Activated naive CD4-positive, alpha-beta T cell treated with anti-CD3 and anti-CD28 coated beads, Interleukin-2, amount 10 ng/mL, durations not matched to agents 7 days and 5 days (primary cell): ENCODE data around the gene TMEM45A.
"Not testable (repeated sequence)": the region's sequence is repeated elsewhere in the genome, so short reads cannot be mapped to it uniquely, and the experiment has no call there.

Experiments used
- CTCF ChIA-PET: fragments of 350-600 bp; sonication (Branson Sonifier 250); formaldehyde crosslinking; loops from one replicate; lab custom pipeline; 2021; ENCODE audit warnings: antibody characterized with exemption; lab: Charles Lee
- DNase-seq: peaks from one replicate; pipeline ENCODE4 v3.0.0-alpha.2; 2020
- H3K27ac Mint-ChIP-seq: one replicate; pipeline ENCODE4 v1.8.0; 2021; ENCODE audit warnings: mild to moderate bottlenecking, moderate library complexity, mixed read lengths
- H3K27me3 Mint-ChIP-seq: one replicate; pipeline ENCODE4 v1.8.0; 2021; ENCODE audit warnings: mild to moderate bottlenecking, mixed read lengths
- H3K36me3 Mint-ChIP-seq: one replicate; pipeline ENCODE4 v1.8.0; 2021; ENCODE audit warnings: mixed read lengths
- H3K4me1 Mint-ChIP-seq: one replicate; pipeline ENCODE4 v1.8.0; 2021; ENCODE audit warnings: mixed read lengths
- H3K4me3 Mint-ChIP-seq: one replicate; pipeline ENCODE4 v1.8.0; 2021; ENCODE audit warnings: mild to moderate bottlenecking, moderate library complexity, mixed read lengths
- H3K9me3 Mint-ChIP-seq: one replicate; pipeline ENCODE4 v1.8.0; 2021; ENCODE audit warnings: mixed read lengths

TMEM45A gene

DNA sequence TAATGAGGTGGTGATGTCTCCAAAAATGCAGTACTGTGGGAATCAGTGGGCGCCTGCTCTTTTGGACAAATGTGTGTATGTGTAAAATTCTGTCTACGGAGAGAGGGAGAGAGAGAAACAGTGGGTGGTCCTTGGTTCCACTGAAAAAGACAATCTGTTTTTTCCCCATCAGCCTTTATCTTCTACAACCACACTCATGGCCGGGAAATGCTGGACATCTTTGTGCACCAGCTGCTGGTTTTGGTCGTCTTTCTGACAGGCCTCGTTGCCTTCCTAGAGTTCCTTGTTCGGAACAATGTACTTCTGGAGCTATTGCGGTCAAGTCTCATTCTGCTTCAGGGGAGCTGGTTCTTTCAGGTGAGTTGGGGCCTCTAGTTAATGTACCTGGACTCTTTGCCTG lies 65.8 kb downstream of the TMEM45A start:
- CTCF ChIA-PET: no interaction called here
- Mint-ChIP-seq H3K4me1 (peaks cover 3% of the 10 kb centered on the region), H3K27me3 (no peaks in the 10 kb centered on the region), H3K4me3 (no peak overlapping the region), H3K36me3 (no peaks in the 10 kb centered on the region), H3K9me3 (no peaks in the 10 kb centered on the region), H3K27ac (no peak overlapping the region)
- DNase-seq: no peak

DNA sequence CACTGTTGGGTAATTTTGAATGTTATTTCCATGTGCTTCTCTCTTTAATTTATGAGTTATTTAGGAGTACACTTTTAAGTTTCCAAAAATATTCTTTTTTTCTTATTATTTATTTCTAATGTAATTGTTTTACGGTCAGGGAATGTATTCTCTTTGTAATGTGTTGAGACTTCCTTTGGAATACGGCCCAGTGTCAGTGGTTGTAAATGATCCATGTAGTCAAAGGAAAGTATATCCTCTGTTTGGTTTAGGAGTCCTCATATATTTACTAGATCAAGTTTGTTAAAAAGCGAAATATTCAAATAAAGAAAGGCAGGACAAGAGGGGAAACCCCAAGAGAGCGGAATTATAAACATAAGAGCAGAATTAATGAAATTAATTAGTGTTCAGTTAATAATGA lies 68.0 kb downstream of the TMEM45A start:
- Mint-ChIP-seq H3K4me1 (peaks cover 3% of the 10 kb centered on the region), H3K27ac (no peak overlapping the region), H3K27me3 (no peaks in the 10 kb centered on the region), H3K4me3 (no peak overlapping the region), H3K9me3 (no peaks in the 10 kb centered on the region), H3K36me3 (no peaks in the 10 kb centered on the region)
- DNase-seq: no peak
- CTCF ChIA-PET: no interaction called here

DNA sequence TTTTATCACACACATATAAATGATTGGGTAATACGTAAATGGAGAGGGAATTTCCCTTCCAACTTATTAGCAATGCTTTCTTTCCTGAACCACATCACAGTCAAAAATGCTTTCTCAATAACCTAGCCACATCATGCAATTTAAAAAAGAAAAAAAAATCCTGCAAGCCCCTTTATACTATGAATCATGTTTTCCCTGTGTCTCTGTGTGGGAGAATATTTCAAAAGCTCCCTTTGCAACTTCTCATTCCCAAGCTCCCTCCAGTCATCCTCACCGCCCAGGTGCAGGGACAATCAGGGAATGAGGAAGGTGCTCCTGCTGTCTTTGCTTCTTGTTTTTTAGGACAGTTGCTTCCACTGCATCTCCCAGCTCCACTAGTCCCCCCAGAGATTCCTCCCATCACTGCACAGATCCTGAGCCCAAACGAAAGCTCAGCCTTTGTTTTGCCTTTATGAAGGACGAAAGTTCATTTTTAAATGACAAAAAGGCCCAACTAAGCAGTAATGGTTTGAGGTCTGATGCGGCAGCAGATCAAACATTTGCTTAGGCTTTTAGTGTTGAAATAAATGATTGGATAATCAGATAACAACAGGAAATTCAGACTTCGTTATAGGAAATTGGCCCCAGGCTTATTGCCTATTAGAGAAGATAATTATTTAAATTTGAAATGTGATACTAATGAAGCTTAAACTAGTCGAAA lies 69.2 kb downstream of the TMEM45A start:
- no peaks in the 10 kb centered on the region for H3K27me3 Mint-ChIP-seq
- no peak for DNase-seq
- H3K4me3 Mint-ChIP-seq: no peak overlapping the region
- no peaks in the 10 kb centered on the region for H3K9me3 Mint-ChIP-seq
- no peak overlapping the region for H3K27ac Mint-ChIP-seq
- no peaks in the 10 kb centered on the region for H3K36me3 Mint-ChIP-seq
- CTCF ChIA-PET: interaction anchor here (0.6 kb wide), 1 partner anchor 188 kb away, joined by 3 read pairs; no protein-coding TSS in a partner anchor
- H3K4me1 Mint-ChIP-seq: peaks cover 3% of the 10 kb centered on the region

DNA sequence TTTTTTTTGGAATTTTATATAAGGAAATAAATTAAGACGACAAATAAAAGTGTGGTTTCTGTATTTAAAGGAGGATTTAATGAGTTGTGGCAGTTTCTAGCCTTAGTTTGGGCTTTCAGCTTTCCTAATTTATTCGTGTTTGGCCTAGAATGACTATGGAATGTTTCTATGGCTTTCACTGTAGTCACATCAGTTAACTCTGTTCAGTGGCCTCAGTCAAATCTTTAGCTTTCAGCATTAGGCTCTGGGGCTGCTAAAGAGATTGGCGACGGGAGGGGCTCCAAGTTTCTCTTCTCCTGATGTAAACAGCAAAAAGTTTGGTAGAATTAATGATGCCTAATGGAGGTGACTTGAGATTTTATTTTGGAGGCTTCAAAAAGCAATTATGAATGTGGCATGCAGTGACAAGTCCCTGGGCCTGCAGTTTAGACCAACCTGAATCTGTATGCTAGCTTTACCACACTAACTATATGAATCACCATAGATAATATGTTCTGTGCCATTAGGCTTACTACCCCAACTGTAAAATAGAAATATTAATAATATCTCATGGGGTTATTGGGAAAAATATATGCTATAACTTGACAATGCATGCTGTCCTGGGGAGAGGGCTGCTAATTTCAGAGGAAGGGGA lies 69.9 kb downstream of the TMEM45A start:
- H3K4me3 Mint-ChIP-seq: no peak overlapping the region
- H3K27ac Mint-ChIP-seq: no peak overlapping the region
- H3K27me3 Mint-ChIP-seq: no peaks in the 10 kb centered on the region
- no peak for DNase-seq
- H3K9me3 Mint-ChIP-seq: no peaks in the 10 kb centered on the region
- CTCF ChIA-PET: interaction anchor here (0.6 kb wide), 1 partner anchor 187 kb away, joined by 3 read pairs; no protein-coding TSS in a partner anchor
- no peaks in the 10 kb centered on the region for H3K36me3 Mint-ChIP-seq
- H3K4me1 Mint-ChIP-seq: no peaks in the 10 kb centered on the region

DNA sequence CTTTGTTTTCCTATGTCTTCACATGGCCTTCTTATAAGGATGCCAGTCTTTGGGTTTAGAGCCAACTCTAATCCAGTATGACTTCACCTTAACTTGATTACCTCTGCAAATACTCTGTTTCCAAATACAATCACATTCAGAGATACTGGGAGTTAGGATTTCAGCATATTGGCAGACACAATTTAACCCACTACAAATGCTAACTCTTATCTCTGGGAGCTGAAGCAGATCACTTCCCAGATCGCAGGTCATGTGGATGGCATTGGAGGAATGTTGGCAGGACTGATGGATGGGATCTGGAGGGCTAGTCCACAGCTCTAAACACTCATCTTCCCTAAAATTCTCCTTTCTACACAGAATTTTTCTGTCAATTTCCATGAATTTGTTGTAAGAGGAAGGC lies 70.8 kb downstream of the TMEM45A start:
- H3K27me3 Mint-ChIP-seq: no peaks in the 10 kb centered on the region
- H3K27ac Mint-ChIP-seq: no peak overlapping the region
- no peak overlapping the region for H3K4me3 Mint-ChIP-seq
- CTCF ChIA-PET: no interaction called here
- H3K9me3 Mint-ChIP-seq: no peaks in the 10 kb centered on the region
- no peaks in the 10 kb centered on the region for H3K36me3 Mint-ChIP-seq
- H3K4me1 Mint-ChIP-seq: no peaks in the 10 kb centered on the region
- DNase-seq: no peak

DNA sequence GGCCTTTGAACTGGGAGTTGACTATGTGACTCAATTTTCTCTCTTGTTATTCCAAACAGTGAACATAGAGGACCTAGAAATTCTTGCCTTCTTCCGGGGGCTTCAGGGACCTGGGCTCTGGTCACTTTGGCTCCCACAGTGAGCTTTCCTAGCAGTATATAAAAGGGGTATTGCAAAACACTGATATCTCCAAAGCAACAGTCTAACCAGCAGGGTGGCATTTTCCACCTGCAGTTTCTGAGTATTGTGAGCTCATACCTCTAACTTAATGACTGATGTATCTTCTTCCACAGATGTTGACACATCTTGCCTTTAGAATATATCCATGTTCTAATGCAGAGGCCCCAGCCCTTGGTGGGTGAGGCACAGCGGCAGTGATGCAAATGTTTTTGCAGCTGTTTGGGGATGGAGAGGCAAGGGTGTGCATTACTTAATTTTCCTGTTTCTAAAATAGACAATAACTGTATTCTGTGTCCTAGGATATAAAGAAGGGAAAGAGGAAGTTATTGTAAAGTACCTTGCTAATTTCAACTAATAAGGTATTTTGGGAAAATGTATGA lies 71.3 kb downstream of the TMEM45A start:
- H3K9me3 Mint-ChIP-seq: no peaks in the 10 kb centered on the region
- H3K4me3 Mint-ChIP-seq: no peak overlapping the region
- no peak overlapping the region for H3K27ac Mint-ChIP-seq
- no peaks in the 10 kb centered on the region for H3K27me3 Mint-ChIP-seq
- no peaks in the 10 kb centered on the region for H3K4me1 Mint-ChIP-seq
- DNase-seq: no peak
- CTCF ChIA-PET: no interaction called here
- H3K36me3 Mint-ChIP-seq: no peaks in the 10 kb centered on the region

DNA sequence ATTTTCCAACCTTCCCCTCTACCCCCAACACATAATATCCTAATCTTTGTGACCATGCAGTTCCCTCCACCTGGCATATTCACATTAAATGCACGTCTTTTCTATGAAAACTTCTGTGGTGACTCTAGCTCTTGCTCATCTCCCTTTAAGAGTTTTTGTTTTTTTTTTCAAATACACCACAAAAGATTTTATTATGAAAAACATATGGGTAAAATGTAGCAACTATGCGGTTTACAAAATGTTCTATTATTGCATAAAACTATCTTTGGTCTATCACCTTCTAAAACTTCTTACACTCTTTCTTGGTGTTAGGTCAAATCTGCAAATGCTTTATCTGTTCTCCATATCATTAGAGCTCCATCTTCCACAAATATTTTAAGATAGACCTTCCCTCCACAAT lies 78.4 kb downstream of the TMEM45A start:
- no peak overlapping the region for H3K27ac Mint-ChIP-seq
- peaks cover 3% of the 10 kb centered on the region for H3K9me3 Mint-ChIP-seq
- peaks cover 5% of the 10 kb centered on the region for H3K27me3 Mint-ChIP-seq
- no peaks in the 10 kb centered on the region for H3K36me3 Mint-ChIP-seq
- DNase-seq: no peak
- H3K4me1 Mint-ChIP-seq: no peaks in the 10 kb centered on the region
- H3K4me3 Mint-ChIP-seq: no peak overlapping the region
- CTCF ChIA-PET: interaction anchor here (1.2 kb wide), 1 partner anchor 739 kb away, joined by 3 read pairs; no protein-coding TSS in a partner anchor

DNA sequence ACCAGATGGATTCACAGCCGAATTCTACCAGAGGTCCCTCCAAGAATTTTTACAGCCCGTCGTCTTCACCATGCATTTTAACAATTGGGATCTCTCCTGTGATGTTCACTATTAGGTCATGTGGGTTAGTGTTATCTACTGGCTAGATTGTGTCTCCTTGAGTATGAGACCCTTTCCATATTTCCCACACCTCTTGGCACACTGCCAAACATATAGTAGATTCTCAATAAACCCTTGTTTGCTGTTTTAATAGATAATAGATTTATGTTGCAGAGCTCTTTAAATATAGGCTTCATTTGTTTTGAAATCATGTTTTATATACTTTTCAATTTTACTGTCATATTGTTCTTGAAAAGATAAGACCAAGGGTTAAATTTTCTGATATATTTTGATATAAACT lies 82.1 kb downstream of the TMEM45A start:
- peaks cover 12% of the 10 kb centered on the region for H3K27me3 Mint-ChIP-seq
- H3K27ac Mint-ChIP-seq: no peak overlapping the region
- peaks cover 3% of the 10 kb centered on the region for H3K9me3 Mint-ChIP-seq
- no peak for DNase-seq
- CTCF ChIA-PET: no interaction called here
- H3K4me1 Mint-ChIP-seq: no peaks in the 10 kb centered on the region
- no peak overlapping the region for H3K4me3 Mint-ChIP-seq
- H3K36me3 Mint-ChIP-seq: no peaks in the 10 kb centered on the region

DNA sequence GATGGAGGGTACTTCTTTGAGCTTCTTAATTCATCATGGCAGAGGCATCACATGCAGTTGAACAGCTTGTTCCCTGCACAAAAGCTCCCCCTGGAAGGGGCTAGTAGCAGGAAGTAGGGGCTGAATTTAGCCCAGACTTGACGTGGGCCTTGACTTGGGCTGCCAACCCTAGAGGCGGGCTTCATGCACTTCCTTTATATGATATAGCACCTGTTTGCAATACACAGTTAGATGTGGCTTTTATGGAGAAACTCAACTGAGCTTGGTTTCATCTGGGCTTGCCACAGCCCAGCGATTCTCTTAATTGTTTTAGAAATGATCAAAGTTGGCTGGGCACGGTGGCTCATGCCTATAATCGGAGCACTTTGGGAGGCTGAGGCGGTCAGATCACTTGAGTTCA lies 83.3 kb downstream of the TMEM45A start:
- Mint-ChIP-seq H3K4me3 (no peak overlapping the region), H3K4me1 (no peaks in the 10 kb centered on the region), H3K36me3 (no peaks in the 10 kb centered on the region), H3K9me3 (peaks cover 3% of the 10 kb centered on the region), H3K27me3 (peaks cover 9% of the 10 kb centered on the region), H3K27ac (no peak overlapping the region)
- DNase-seq: no peak
- CTCF ChIA-PET: no interaction called here

DNA sequence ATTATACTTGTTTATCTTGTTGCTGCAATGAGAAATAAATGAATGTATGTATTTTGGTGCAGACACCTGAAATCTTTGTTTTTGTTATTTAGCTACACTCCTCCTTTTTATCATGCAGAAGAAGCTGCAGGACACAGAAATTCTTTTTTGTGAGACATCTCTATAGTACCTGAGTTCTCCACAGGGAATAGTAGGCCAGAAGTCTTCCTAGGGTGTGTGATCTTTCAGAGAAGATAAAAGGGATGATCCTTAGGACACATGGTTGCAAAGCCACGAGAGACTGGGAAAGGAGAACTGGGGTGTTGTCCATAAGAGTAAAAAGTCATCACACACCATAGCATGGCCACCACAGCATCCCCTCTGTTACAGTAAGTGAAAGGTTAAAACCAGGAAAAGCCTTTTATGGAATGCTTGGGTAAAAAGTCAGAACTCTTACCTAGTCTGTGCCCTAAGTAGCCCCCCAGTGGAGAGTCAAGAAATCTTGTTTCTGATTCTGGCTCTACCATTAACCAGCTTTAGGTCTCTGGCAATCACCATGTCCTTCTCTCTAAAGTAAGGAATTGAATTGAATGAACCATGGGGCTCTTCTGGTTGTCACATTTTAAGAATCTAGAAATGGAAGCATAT lies 85.1 kb downstream of the TMEM45A start:
- H3K4me3 Mint-ChIP-seq: no peak overlapping the region
- peaks cover 9% of the 10 kb centered on the region for H3K27me3 Mint-ChIP-seq
- H3K4me1 Mint-ChIP-seq: no peaks in the 10 kb centered on the region
- DNase-seq: no peak
- no peak overlapping the region for H3K27ac Mint-ChIP-seq
- H3K36me3 Mint-ChIP-seq: no peaks in the 10 kb centered on the region
- CTCF ChIA-PET: interaction anchor here (0.6 to 1.8 kb wide), 2 partner anchors 98 to 176 kb away, joined by 3 to 6 read pairs; no protein-coding TSS in a partner anchor
- peaks cover 1% of the 10 kb centered on the region for H3K9me3 Mint-ChIP-seq

DNA sequence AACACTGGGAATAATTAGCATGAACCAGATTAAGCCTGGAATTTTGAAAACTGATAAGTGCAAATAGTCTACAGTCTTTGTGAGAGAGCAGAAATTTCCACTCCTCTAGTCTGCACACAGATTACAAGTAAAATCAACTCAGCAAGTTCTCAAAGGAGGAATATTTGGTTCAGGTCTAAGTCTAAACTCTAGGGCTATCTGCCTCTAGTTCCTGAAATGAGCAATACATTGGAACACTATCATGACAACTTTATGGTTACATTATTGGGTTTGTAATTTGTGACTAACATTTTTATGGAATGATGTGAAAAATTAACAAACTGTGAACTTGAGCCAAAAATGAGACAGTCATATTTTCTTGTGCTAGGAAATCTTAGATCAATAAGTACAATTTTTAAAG lies 86.2 kb downstream of the TMEM45A start:
- no peak overlapping the region for H3K27ac Mint-ChIP-seq
- H3K4me1 Mint-ChIP-seq: no peaks in the 10 kb centered on the region
- H3K9me3 Mint-ChIP-seq: peaks cover 1% of the 10 kb centered on the region
- H3K36me3 Mint-ChIP-seq: no peaks in the 10 kb centered on the region
- no peak overlapping the region for H3K4me3 Mint-ChIP-seq
- peaks cover 9% of the 10 kb centered on the region for H3K27me3 Mint-ChIP-seq
- CTCF ChIA-PET: interaction anchor here (1.8 kb wide), 1 partner anchor 99 kb away, joined by 6 read pairs; no protein-coding TSS in a partner anchor
- no peak for DNase-seq

DNA sequence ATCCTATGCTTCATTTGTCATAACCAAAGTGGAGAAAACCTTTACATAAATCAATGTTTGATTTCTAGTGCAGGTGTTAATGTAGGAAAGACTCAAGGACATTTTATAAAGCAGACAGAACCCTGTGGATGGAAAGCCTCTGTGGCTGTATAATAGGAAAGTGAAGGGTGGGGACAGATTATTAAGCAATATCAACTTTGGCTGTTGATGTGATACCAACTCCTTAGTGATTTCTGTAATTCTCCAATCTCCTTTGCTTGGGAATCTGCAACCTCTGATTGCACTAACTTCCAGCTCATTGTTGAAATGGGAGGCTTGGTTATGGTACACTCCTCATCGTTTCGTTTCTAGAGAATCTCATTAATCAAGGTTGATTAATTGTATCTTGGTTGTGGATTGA lies 87.7 kb downstream of the TMEM45A start:
- no peak for DNase-seq
- CTCF ChIA-PET: no interaction called here
- Mint-ChIP-seq H3K4me3 (no peak overlapping the region), H3K4me1 (no peaks in the 10 kb centered on the region), H3K27ac (no peak overlapping the region), H3K27me3 (peaks cover 9% of the 10 kb centered on the region), H3K36me3 (no peaks in the 10 kb centered on the region), H3K9me3 (no peaks in the 10 kb centered on the region)

DNA sequence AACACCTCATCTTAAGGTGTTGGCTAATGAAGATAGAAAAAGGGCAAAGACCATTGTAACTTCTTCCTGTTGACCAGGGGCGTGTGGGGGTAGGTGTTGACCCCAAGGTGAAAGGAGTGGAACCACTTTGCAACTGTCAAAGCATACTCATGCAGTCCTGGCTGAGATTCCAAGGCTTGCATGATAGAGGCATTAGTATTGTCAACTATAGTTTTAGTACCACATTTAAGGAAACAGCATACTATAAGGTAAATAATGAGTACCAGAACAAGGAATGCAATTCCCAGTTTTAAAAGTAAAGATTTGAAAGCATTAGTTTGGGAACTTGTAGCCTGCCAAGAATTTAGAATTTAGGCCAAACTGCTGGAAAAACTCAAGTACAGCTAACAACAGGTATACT lies 89.2 kb downstream of the TMEM45A start:
- H3K36me3 Mint-ChIP-seq: no peaks in the 10 kb centered on the region
- no peaks in the 10 kb centered on the region for H3K4me1 Mint-ChIP-seq
- no peak overlapping the region for H3K4me3 Mint-ChIP-seq
- CTCF ChIA-PET: interaction anchor here (1.1 kb wide), 1 partner anchor 8 kb away, joined by 3 read pairs; no protein-coding TSS in a partner anchor
- DNase-seq: no peak
- no peak overlapping the region for H3K27ac Mint-ChIP-seq
- H3K27me3 Mint-ChIP-seq: peaks cover 9% of the 10 kb centered on the region
- no peaks in the 10 kb centered on the region for H3K9me3 Mint-ChIP-seq

DNA sequence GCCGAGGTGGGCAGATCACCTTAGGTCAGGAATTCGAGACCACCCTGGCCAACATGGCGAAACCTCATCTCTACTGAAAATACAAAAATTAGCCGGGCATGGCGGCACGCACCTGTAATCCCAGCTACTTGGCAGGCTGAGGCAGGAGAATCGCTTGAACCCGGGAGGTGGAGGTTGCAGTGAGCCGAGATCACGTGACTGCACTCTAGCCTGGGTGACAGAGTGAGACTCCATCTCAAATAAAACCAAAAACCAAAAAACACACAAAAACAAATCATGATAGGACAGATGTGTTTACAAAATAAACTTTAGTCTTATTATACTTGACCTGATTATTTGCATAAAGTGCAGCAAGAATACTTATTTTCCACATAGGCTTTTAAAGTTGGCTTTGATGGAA lies 89.7 kb downstream of the TMEM45A start:
- H3K36me3 Mint-ChIP-seq, CTCF ChIA-PET, H3K9me3 Mint-ChIP-seq, H3K27me3 Mint-ChIP-seq, DNase-seq, H3K4me1 Mint-ChIP-seq, H3K4me3 Mint-ChIP-seq, H3K27ac Mint-ChIP-seq: not testable (repeated sequence)
